ENCODE data around the gene AFF3.

DNA sequence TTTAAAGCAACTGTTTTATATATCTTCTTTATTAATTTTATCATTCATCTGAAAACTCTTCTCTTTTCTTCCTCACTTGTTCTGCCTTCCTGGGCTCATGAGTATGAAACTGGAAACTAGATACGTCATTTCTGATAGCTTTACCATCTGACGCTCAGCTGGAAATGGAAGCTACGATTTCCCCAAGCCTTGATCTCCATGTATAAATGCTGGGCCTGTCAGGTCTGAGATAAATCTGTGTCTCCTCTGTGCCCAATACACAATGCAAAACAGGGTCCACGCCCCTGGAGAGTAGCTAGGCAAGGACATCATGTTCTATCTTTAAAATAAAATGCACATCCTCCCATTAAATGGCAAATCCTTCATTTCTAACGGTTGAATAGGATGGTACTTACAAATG is 238.4 kb downstream of the AFF3 start:
- TF ChIP-seq RAD21 (IDR thresholded peaks at IDR 0.05), result no peak
- TF ChIP-seq CTCF (IDR thresholded peaks at IDR 0.05; ENCODE audit: low read depth, low read length, missing input control), result no peak

Measured in liver (tissue), 3 donors.